CD4-positive, CD25-positive, alpha-beta regulatory T cell (primary cell): ENCODE data around the gene CCKAR. TPM values are rescaled to one million over a fixed set of nuclear protein-coding genes. Genes with fewer than 3 reads are reported as not detected.

ENCODE experiments used
- ATAC-seq, 2 donors: fragments of 150-1000 bp; cut with Tn5 transposase; one replicate each; pipeline ENCODE4 v1.10.0; 2021; ENCODE audit warnings: low read depth in 2 of 2, moderate number of reproducible peaks in 2 of 2, moderate library complexity in 1 of 2
- DNase-seq, 3 donors: peaks; one replicate each; pipeline versions ENCODE4 v3.0.0 to v3.0.0-alpha.2; 2012 to 2022; ENCODE audit warnings: mixed read lengths in 1 of 3
- H3K27ac ChIP-seq: one replicate; pipeline ENCODE4 v1.7.0; 2013; ENCODE audit warnings: mild to moderate bottlenecking, low read length; ENCODE audit not compliant: insufficient read depth, poor library complexity, severe bottlenecking
- H3K27me3 ChIP-seq: one replicate; pipeline ENCODE4 v1.7.0; 2013; ENCODE audit warnings: low read length; ENCODE audit not compliant: control insufficient read depth, insufficient read depth
- H3K36me3 ChIP-seq: one replicate; pipeline ENCODE4 v1.7.0; 2013; ENCODE audit warnings: mild to moderate bottlenecking, low read length, moderate library complexity; ENCODE audit not compliant: control insufficient read depth, insufficient read depth
- H3K4me1 ChIP-seq: 2 replicates; pipeline ENCODE4 v1.7.0; 2013; ENCODE audit warnings: mild to moderate bottlenecking, low read length; ENCODE audit not compliant: insufficient read depth, control insufficient read depth, poor library complexity, severe bottlenecking
- H3K4me3 ChIP-seq: one replicate; pipeline ENCODE4 v1.7.0; 2013; ENCODE audit warnings: low read depth, mild to moderate bottlenecking, low read length, moderate library complexity
- H3K9me3 ChIP-seq, 2 experiments: 1 replicate in 1 of 2; 2 replicates in 1 of 2; pipeline ENCODE4 v1.7.0; 2013; ENCODE audit warnings: low read length in 2 of 2, mild to moderate bottlenecking in 1 of 2, moderate library complexity in 1 of 2; ENCODE audit not compliant: control insufficient read depth in 2 of 2
- H3K27ac Mint-ChIP-seq, 3 donors: one replicate each; pipeline ENCODE4 v1.8.0; 2020 to 2022; ENCODE audit warnings: mild to moderate bottlenecking in 3 of 3, mixed read lengths in 3 of 3, moderate library complexity in 2 of 3
- H3K27me3 Mint-ChIP-seq: one replicate; pipeline ENCODE4 v1.8.0; 2022; ENCODE audit warnings: mild to moderate bottlenecking, mixed read lengths
- H3K36me3 Mint-ChIP-seq: one replicate; pipeline ENCODE4 v1.8.0; 2020; ENCODE audit warnings: mixed read lengths
- H3K4me1 Mint-ChIP-seq, 4 donors: one replicate each; pipeline ENCODE4 v1.8.0; 2020 to 2022; ENCODE audit warnings: mixed read lengths in 4 of 4, mild to moderate bottlenecking in 1 of 4
- H3K4me3 Mint-ChIP-seq, 4 donors: one replicate each; pipeline ENCODE4 v1.8.0; 2020 to 2022; ENCODE audit warnings: mild to moderate bottlenecking in 4 of 4, mixed read lengths in 4 of 4, moderate library complexity in 3 of 4
- H3K9me3 Mint-ChIP-seq, 7 donors: one replicate each; pipeline ENCODE4 v1.8.0; 2020 to 2022; ENCODE audit warnings: mixed read lengths in 7 of 7, mild to moderate bottlenecking in 3 of 7, moderate library complexity in 2 of 7
- polyA plus RNA-seq, 4 donors: library from polyadenylated mRNA; unstranded; fragments of 300-500 nt; fragmentation: Illumina TruSeq; gene quantifications; one replicate each; pipeline ENCODE4 v1.2.3, GENCODE V29; 2021
- total RNA-seq: library from RNA; stranded (reverse); gene quantifications from one replicate; pipeline ENCODE4 v1.2.3, GENCODE V29; 2022

The CCKAR gene
- total and polyA plus RNA-seq, 5 donors from 2014 or later: not detected

DNA sequence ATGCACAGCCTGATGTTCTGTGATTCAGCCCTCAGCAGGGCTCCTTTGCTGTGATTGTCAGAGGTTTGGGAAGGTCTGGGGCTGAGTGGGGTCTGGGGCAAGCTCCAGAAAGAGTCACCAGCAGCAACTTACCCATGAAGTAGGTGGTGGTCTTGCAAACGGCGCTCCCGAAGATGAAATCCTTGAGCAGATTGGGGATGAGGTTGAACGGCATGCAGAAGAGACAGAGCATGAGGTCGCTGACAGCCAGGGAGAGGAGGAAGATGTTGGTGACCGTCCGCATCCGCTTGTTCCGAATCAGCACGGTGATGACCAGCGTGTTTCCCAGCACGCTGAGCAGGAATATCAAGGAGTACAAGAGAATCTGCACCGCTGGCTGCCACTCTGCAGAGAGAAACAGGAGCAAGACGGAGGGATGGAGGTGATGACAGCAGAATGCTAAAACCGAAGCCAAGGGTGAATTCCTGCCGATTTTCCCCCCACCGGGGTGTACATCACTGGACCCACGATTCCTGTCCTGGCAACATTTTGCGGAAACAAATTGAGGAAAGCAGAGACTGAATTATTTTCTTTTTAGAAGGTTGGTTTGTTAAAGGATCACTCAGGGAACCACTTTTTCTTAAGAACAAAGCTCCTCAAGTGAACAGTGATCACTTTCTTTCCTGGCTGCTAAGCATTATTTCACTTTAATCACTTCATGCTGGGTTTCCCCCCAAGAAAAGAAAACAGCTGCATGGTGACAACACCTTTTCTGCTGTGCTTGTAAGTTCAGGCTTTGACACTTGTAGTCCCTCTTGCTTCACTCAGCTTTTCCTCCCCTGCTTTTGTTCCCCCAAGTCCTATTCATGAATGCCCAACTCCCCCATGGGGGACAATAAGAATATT, 941 bp downstream of the CCKAR start:
- no peaks in the 10 kb centered on the region for H3K36me3 ChIP-seq
- Mint-ChIP-seq H3K27me3 (peaks cover 11% of the 10 kb centered on the region), H3K4me3 (no peak overlapping the region), H3K9me3 (no peaks in the 10 kb centered on the region), H3K27ac (no peak overlapping the region), H3K4me1 (no peaks in the 10 kb centered on the region), H3K36me3 (no peaks in the 10 kb centered on the region)
- H3K9me3 ChIP-seq: no peaks in the 10 kb centered on the region
- H3K4me1 ChIP-seq: no peaks in the 10 kb centered on the region
- DNase-seq (no peak), ATAC-seq (no peak)
- H3K27ac ChIP-seq: no peak overlapping the region
- H3K4me3 ChIP-seq: no peak overlapping the region
- peaks cover 3% of the 10 kb centered on the region for H3K27me3 ChIP-seq

DNA sequence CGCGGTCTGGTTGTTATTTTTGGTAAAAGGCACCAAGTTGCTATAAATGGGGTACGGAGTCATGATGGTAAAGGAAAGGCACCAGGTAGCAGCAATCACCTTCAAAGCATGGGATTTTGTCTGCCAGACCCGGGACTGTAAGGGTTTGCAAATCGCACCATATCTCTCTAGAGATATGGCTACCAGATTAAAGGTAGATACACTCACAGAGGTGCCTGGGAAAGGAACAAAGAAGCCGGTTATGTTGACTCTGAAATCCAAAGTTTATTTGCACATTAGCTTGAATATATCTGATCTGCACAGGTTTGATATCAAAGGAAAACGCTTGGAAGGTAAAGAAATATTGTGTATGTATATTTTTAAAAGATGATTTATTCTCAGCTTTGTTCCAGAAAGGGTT, 4.6 kb downstream of the CCKAR start:
- H3K36me3 Mint-ChIP-seq: no peaks in the 10 kb centered on the region
- peaks cover 0 to 1% (median 0%) of the 10 kb centered on the region in 7 donors for H3K9me3 Mint-ChIP-seq
- H3K27me3 ChIP-seq: peaks cover 3% of the 10 kb centered on the region
- H3K36me3 ChIP-seq: no peaks in the 10 kb centered on the region
- no peaks in the 10 kb centered on the region for H3K4me1 Mint-ChIP-seq
- H3K9me3 ChIP-seq: no peaks in the 10 kb centered on the region
- DNase-seq: no peak
- H3K4me3 Mint-ChIP-seq: no peak overlapping the region
- no peaks in the 10 kb centered on the region for H3K4me1 ChIP-seq
- ATAC-seq: no peak
- peaks cover 18% of the 10 kb centered on the region for H3K27me3 Mint-ChIP-seq
- H3K27ac Mint-ChIP-seq: no peak overlapping the region
- no peak overlapping the region for H3K27ac ChIP-seq
- no peak overlapping the region for H3K4me3 ChIP-seq

- DNase-seq (no peak), ATAC-seq (no peak)
- peaks cover 3% of the 10 kb centered on the region for H3K27me3 ChIP-seq
- no peaks in the 10 kb centered on the region for H3K4me1 ChIP-seq
- H3K27ac ChIP-seq: no peak overlapping the region
- no peaks in the 10 kb centered on the region for H3K36me3 ChIP-seq
- Mint-ChIP-seq H3K27ac (no peak overlapping the region), H3K4me3 (no peak overlapping the region), H3K4me1 (no peaks in the 10 kb centered on the region), H3K36me3 (no peaks in the 10 kb centered on the region), H3K27me3 (peaks cover 22% of the 10 kb centered on the region), H3K9me3 (peaks cover 0 to 1% (median 0%) of the 10 kb centered on the region in 7 donors)
- H3K9me3 ChIP-seq: no peaks in the 10 kb centered on the region
- H3K4me3 ChIP-seq: no peak overlapping the region
Measured at GRCh38 chr4:26484516-26484915, 5.8 kb downstream of the CCKAR start.

DNA sequence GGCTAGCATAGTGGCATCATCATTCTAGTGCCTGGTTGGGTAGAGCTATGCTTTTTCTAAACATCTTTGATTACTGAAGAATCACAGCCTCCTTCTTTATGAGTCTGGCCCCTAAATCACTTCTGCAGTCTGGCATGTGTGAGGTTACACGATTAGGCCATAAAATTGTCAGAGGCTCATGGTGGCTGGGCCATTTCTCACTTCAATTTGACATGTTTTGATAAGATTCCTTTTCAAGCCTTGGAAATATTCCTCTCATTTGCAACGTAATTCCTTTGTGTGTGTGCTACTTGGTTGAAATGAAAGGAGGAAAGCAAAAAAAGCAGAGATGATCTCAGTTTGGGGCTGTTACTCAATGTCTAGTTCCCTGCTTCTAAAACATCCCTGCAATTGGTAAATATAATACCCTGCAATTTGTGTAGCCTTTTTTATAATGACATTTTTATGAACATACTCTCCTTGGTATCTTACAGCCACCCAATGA, 6.2 kb downstream of the CCKAR start:
- H3K27me3 Mint-ChIP-seq: peaks cover 22% of the 10 kb centered on the region
- no peak overlapping the region for H3K27ac ChIP-seq
- no peaks in the 10 kb centered on the region for H3K36me3 ChIP-seq
- H3K9me3 ChIP-seq: no peaks in the 10 kb centered on the region
- ATAC-seq: no peak
- no peak overlapping the region for H3K27ac Mint-ChIP-seq
- H3K4me3 ChIP-seq: no peak overlapping the region
- no peaks in the 10 kb centered on the region for H3K4me1 Mint-ChIP-seq
- no peak for DNase-seq
- peaks cover 0 to 1% (median 0%) of the 10 kb centered on the region in 7 donors for H3K9me3 Mint-ChIP-seq
- H3K4me3 Mint-ChIP-seq: no peak overlapping the region
- no peaks in the 10 kb centered on the region for H3K4me1 ChIP-seq
- H3K27me3 ChIP-seq: peaks cover 3% of the 10 kb centered on the region
- H3K36me3 Mint-ChIP-seq: no peaks in the 10 kb centered on the region

DNA sequence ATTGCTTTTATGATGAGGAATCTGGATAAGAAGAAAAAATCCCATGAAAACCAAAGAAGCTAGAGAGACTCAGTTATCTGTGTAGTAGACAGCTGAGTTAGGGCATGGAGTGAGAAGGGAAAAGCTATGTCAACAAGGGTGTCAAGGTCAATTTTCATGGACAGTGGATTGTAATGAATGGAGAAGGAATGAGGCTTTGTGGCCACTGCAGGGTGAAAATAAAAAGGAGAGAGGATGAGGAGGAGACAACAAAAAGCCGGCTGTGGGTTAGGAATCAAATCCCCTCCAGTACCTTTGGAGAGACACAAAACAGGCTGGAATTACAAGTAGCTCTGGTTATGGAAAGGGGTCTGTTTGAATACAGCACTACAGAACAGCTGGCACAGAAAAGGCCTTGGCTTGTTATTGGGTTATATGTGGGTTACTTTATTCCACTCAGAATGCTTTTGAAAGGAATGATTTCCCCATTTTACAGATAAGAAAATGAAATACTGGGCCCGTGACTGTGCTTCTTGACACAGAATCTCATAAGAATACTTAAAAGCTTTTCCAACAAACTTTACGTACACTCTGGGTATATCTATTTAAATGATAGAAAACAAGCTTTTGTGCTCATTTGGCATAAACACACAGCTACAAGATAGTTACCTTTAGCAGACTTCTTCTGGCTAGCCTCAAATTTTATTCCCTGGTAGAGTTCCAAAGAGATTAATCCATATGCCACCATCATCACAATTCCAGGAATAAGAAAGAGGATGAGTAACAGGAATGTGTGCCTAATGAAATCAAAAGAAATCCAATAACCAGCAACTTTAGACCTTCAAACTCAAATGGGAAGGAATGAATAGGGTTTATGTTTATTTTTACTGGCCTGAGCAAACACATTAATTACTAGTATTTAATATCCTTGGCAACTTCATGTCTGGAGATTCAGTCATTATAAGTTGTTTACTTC, 7.5 kb downstream of the CCKAR start:
- DNase-seq: no peak
- H3K9me3 Mint-ChIP-seq: peaks cover 0 to 1% (median 0%) of the 10 kb centered on the region in 7 donors
- H3K36me3 ChIP-seq: no peaks in the 10 kb centered on the region
- H3K27ac ChIP-seq: no peak overlapping the region
- no peaks in the 10 kb centered on the region for H3K36me3 Mint-ChIP-seq
- H3K4me1 ChIP-seq: no peaks in the 10 kb centered on the region
- H3K4me3 Mint-ChIP-seq: no peak overlapping the region
- H3K27me3 ChIP-seq: no peaks in the 10 kb centered on the region
- no peak overlapping the region for H3K4me3 ChIP-seq
- no peak for ATAC-seq
- no peak overlapping the region for H3K27ac Mint-ChIP-seq
- H3K4me1 Mint-ChIP-seq: no peaks in the 10 kb centered on the region
- H3K27me3 Mint-ChIP-seq: peaks cover 27% of the 10 kb centered on the region
- H3K9me3 ChIP-seq: no peaks in the 10 kb centered on the region

- no peak overlapping the region for H3K27ac ChIP-seq
- Mint-ChIP-seq H3K9me3 (peaks cover 0 to 1% (median 0%) of the 10 kb centered on the region in 7 donors), H3K4me1 (no peaks in the 10 kb centered on the region), H3K27ac (peak overlapping the region in 1 of 3 donors; percentile 79), H3K27me3 (peaks cover 22% of the 10 kb centered on the region), H3K4me3 (no peak overlapping the region), H3K36me3 (no peaks in the 10 kb centered on the region)
- ATAC-seq (no peak), DNase-seq (no peak)
- H3K4me1 ChIP-seq: no peaks in the 10 kb centered on the region
- no peak overlapping the region for H3K4me3 ChIP-seq
- H3K9me3 ChIP-seq: no peaks in the 10 kb centered on the region
- no peaks in the 10 kb centered on the region for H3K36me3 ChIP-seq
- H3K27me3 ChIP-seq: no peaks in the 10 kb centered on the region
Measured at GRCh38 chr4:26478330-26478729, 12.0 kb downstream of the CCKAR start.

- H3K9me3 Mint-ChIP-seq: peaks cover 0 to 1% (median 0%) of the 10 kb centered on the region in 7 donors
- Histone ChIP-seq H3K36me3 (no peaks in the 10 kb centered on the region), H3K9me3 (no peaks in the 10 kb centered on the region), H3K4me1 (no peaks in the 10 kb centered on the region), H3K4me3 (no peak overlapping the region), H3K27ac (no peak overlapping the region), H3K27me3 (peaks cover 4% of the 10 kb centered on the region)
- no peaks in the 10 kb centered on the region for H3K4me1 Mint-ChIP-seq
- ATAC-seq (no peak), DNase-seq (no peak)
- H3K4me3 Mint-ChIP-seq: no peak overlapping the region
- H3K36me3 Mint-ChIP-seq: no peaks in the 10 kb centered on the region
- no peak overlapping the region for H3K27ac Mint-ChIP-seq
- H3K27me3 Mint-ChIP-seq: peaks cover 23% of the 10 kb centered on the region
Measured at GRCh38 chr4:26476545-26476944, 13.7 kb downstream of the CCKAR start.
